ENCODE data around the gene PLEKHH2. TPM values are rescaled to one million over a fixed set of nuclear protein-coding genes. Genes with fewer than 3 reads are reported as not detected.
"Not testable (repeated sequence)": the region's sequence is repeated elsewhere in the genome, so short reads cannot be mapped to it uniquely, and the experiment has no call there.

PLEKHH2 gene
- polyA plus RNA-seq, 4 donors = 24.7 to 40.4 (median 32.3) TPM

GRCh38 chr2:43634604-43635306, 2.3 kb upstream of the PLEKHH2 start:
- DNase-seq (ENCODE audit: low read depth in 4 of 4, low spot score in 3 of 4) = peak in 3 of 4 donors; percentile 33 to 51 (median 47)

GRCh38 chr2:43636153-43636552, 907 bp upstream of the PLEKHH2 start:
- DNase-seq (ENCODE audit: low read depth in 4 of 4, low spot score in 3 of 4) = not testable (repeated sequence)

- peak in 1 of 4 donors; percentile 5 for DNase-seq (ENCODE audit: low read depth in 4 of 4, low spot score in 3 of 4)
Observed at GRCh38 chr2:43636621-43637020, 439 bp upstream of the PLEKHH2 start.

GRCh38 chr2:43642363-43642762, 5.3 kb downstream of the PLEKHH2 start:
- no peak for DNase-seq (ENCODE audit: low read depth in 4 of 4, low spot score in 3 of 4)

- no peak for DNase-seq (ENCODE audit: low read depth in 4 of 4, low spot score in 3 of 4)
Observed at GRCh38 chr2:43643680-43644079, 6.6 kb downstream of the PLEKHH2 start.

- no peak for DNase-seq (ENCODE audit: low read depth in 4 of 4, low spot score in 3 of 4)
Observed at GRCh38 chr2:43648994-43649701, 12.1 kb downstream of the PLEKHH2 start.

- DNase-seq (ENCODE audit: low read depth in 4 of 4, low spot score in 3 of 4) = no peak
Observed at GRCh38 chr2:43653506-43653905, 16.4 kb downstream of the PLEKHH2 start.

GRCh38 chr2:43657241-43657640, 20.2 kb downstream of the PLEKHH2 start:
- DNase-seq (ENCODE audit: low read depth in 4 of 4, low spot score in 3 of 4) = no peak

- no peak for DNase-seq (ENCODE audit: low read depth in 4 of 4, low spot score in 3 of 4)
Observed at GRCh38 chr2:43675646-43676321, 38.7 kb downstream of the PLEKHH2 start.

- DNase-seq (ENCODE audit: low read depth in 4 of 4, low spot score in 3 of 4) = peak; percentile 25 to 36 (median 26)
Observed at GRCh38 chr2:43676322-43677050, 39.4 kb downstream of the PLEKHH2 start, which contains the start of gene C1GALT1C1L. Gene C1GALT1C1L (minus strand): TSS chr2:43676429. CDS start chr2:43676322, 107 bp downstream.

- DNase-seq (ENCODE audit: low read depth in 4 of 4, low spot score in 3 of 4) = not testable (repeated sequence)
Observed at GRCh38 chr2:43677783-43678182, 40.7 kb downstream of the PLEKHH2 start.

GRCh38 chr2:43685357-43685756, 48.3 kb downstream of the PLEKHH2 start:
- no peak for DNase-seq (ENCODE audit: low read depth in 4 of 4, low spot score in 3 of 4)

- no peak for DNase-seq (ENCODE audit: low read depth in 4 of 4, low spot score in 3 of 4)
Observed at GRCh38 chr2:43689999-43690398, 52.9 kb downstream of the PLEKHH2 start.

- DNase-seq (ENCODE audit: low read depth in 4 of 4, low spot score in 3 of 4) = no peak
Observed at GRCh38 chr2:43692428-43692994, 55.5 kb downstream of the PLEKHH2 start.

GRCh38 chr2:43698140-43698539, 61.1 kb downstream of the PLEKHH2 start:
- not testable (repeated sequence) for DNase-seq (ENCODE audit: low read depth in 4 of 4, low spot score in 3 of 4)

- DNase-seq (ENCODE audit: low read depth in 4 of 4, low spot score in 3 of 4) = no peak
Observed at GRCh38 chr2:43699761-43700160, 62.7 kb downstream of the PLEKHH2 start.

- no peak for DNase-seq (ENCODE audit: low read depth in 4 of 4, low spot score in 3 of 4)
Observed at GRCh38 chr2:43701111-43701510, 64.1 kb downstream of the PLEKHH2 start.

- DNase-seq (ENCODE audit: low read depth in 4 of 4, low spot score in 3 of 4) = no peak
Observed at GRCh38 chr2:43707255-43708015, 70.4 kb downstream of the PLEKHH2 start.

- DNase-seq (ENCODE audit: low read depth in 4 of 4, low spot score in 3 of 4) = no peak
Observed at GRCh38 chr2:43708178-43708577, 71.1 kb downstream of the PLEKHH2 start.

GRCh38 chr2:43708891-43709290, 71.8 kb downstream of the PLEKHH2 start:
- DNase-seq (ENCODE audit: low read depth in 4 of 4, low spot score in 3 of 4) = no peak
